ENCODE results near the gene HDAC9.

HDAC9 gene

GRCh38 chr7:18900803-18901202, 405.3 kb downstream of the HDAC9 start (continued):
- TF ChIP-seq KLF8 (tag by site-specific recombination; IDR thresholded peaks at IDR 0.05) (no peak), ZNF544 (tag by site-specific recombination; IDR thresholded peaks at IDR 0.05) (no peak), ZNF394 (tag by site-specific recombination; IDR thresholded peaks at IDR 0.05; ENCODE audit: borderline replicate concordance) (no peak), REST (tag by site-specific recombination; IDR thresholded peaks at IDR 0.05) (no peak), ZNF529 (tag by site-specific recombination; IDR thresholded peaks at IDR 0.05; ENCODE audit: insufficient replicate concordance) (no peak), ZNF155 (tag by site-specific recombination; IDR thresholded peaks at IDR 0.05) (no peak), ZBTB7A (tag by site-specific recombination; IDR thresholded peaks at IDR 0.05; ENCODE audit: low read depth) (no peak), REPIN1 (tag by site-specific recombination; IDR thresholded peaks at IDR 0.05; ENCODE audit: low read depth) (no peak), ZNF16 (tag by site-specific recombination; IDR thresholded peaks at IDR 0.05; ENCODE audit: low read depth) (no peak)

GRCh38 chr7:18901351-18901750, 405.8 kb downstream of the HDAC9 start:
- no peaks in the 10 kb centered on the region for H3K9me3 ChIP-seq (ENCODE audit: control insufficient read depth, insufficient read depth, low read depth, low read length)
- H3K27ac ChIP-seq (ENCODE audit: extremely low read depth, low read depth, low read length): no peak overlapping the region
- CTCF ChIA-PET: interaction anchor here (0.7 kb wide), 1 partner anchor 460 kb away, joined by 3 read pairs; no protein-coding TSS in a partner anchor
- H3K36me3 ChIP-seq (ENCODE audit: control insufficient read depth in 2 of 2, insufficient read depth in 1 of 2, low read length in 2 of 2): no peaks in the 10 kb centered on the region
- POLR2A ChIA-PET: no interaction called here
- no peak overlapping the region for H3K4me3 ChIP-seq (ENCODE audit: low read depth, low read length)
- peaks cover 16% of the 10 kb centered on the region for H3K4me1 ChIP-seq (ENCODE audit: control insufficient read depth, insufficient read depth, low read length)
- TF ChIP-seq ZNF660 (tag by site-specific recombination; IDR thresholded peaks at IDR 0.05) (no peak), ZNF366 (tag by site-specific recombination; conservative IDR thresholded peaks at IDR 0.05) (no peak), ZNF157 (tag by site-specific recombination; IDR thresholded peaks at IDR 0.05) (no peak), ZNF600 (tag by site-specific recombination; IDR thresholded peaks at IDR 0.05) (no peak), HOXA7 (CRISPR knock-in tag; IDR thresholded peaks at IDR 0.05; ENCODE audit: borderline replicate concordance) (no peak), ZNF146 (tag by site-specific recombination; IDR thresholded peaks at IDR 0.05) (no peak), ZBTB49 (tag by site-specific recombination; IDR thresholded peaks at IDR 0.05; ENCODE audit: low read depth) (no peak), ZNF560 (tag by site-specific recombination; IDR thresholded peaks at IDR 0.05; ENCODE audit: borderline replicate concordance) (no peak), ZNF169 (tag by site-specific recombination; IDR thresholded peaks at IDR 0.05) (no peak), ZNF239 (tag by site-specific recombination; IDR thresholded peaks at IDR 0.05) (no peak), ZBTB1 (tag by site-specific recombination; IDR thresholded peaks at IDR 0.05) (no peak), ZNF670 (tag by site-specific recombination; IDR thresholded peaks at IDR 0.05; ENCODE audit: low read depth) (no peak), SP7 (tag by site-specific recombination; IDR thresholded peaks at IDR 0.05) (no peak), BCL11B (tag by site-specific recombination; IDR thresholded peaks at IDR 0.05; ENCODE audit: low read depth) (no peak)
- TF ChIP-seq, protein P1, sequence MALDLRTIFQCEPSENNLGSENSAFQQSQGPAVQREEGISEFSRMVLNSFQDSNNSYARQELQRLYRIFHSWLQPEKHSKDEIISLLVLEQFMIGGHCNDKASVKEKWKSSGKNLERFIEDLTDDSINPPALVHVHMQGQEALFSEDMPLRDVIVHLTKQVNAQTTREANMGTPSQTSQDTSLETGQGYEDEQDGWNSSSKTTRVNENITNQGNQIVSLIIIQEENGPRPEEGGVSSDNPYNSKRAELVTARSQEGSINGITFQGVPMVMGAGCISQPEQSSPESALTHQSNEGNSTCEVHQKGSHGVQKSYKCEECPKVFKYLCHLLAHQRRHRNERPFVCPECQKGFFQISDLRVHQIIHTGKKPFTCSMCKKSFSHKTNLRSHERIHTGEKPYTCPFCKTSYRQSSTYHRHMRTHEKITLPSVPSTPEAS (tag by site-specific recombination; IDR thresholded peaks at IDR 0.05): no peak
- TF ChIP-seq, protein P2, sequence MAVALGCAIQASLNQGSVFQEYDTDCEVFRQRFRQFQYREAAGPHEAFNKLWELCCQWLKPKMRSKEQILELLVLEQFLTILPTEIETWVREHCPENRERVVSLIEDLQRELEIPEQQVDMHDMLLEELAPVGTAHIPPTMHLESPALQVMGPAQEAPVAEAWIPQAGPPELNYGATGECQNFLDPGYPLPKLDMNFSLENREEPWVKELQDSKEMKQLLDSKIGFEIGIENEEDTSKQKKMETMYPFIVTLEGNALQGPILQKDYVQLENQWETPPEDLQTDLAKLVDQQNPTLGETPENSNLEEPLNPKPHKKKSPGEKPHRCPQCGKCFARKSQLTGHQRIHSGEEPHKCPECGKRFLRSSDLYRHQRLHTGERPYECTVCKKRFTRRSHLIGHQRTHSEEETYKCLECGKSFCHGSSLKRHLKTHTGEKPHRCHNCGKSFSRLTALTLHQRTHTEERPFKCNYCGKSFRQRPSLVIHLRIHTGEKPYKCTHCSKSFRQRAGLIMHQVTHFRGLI (tag by site-specific recombination; IDR thresholded peaks at IDR 0.05): no peak
